Esophagus muscularis mucosa (tissue), 4 donors: Measurements from ENCODE around the gene ZNF740. TPM values are rescaled to one million over a fixed set of nuclear protein-coding genes. Genes with fewer than 3 reads are reported as not detected.

Experiments
- DNase-seq: peaks from one replicate; pipeline ENCODE4 v3.0.0-alpha.2; 2017; ENCODE audit errors: extremely low spot score
- H3K27ac ChIP-seq, 4 donors: fragments of 200-600 bp; sonication (generic); replicated peaks in 1 of 4; 1 replicate in 3 of 4; 2 replicates in 1 of 4; pipeline ENCODE4 v1.5.1; 2016 to 2019; ENCODE audit warnings: mild to moderate bottlenecking in 1 of 4
- H3K27me3 ChIP-seq, 4 donors: fragments of 200-600 bp; sonication (generic); one replicate each; pipeline versions ENCODE4 v1.5.1 to v1.6.0; 2016 to 2019
- H3K36me3 ChIP-seq, 4 donors: fragments of 200-600 bp; sonication (generic); one replicate each; pipeline ENCODE4 v1.5.1; 2016 to 2019
- H3K4me1 ChIP-seq, 4 donors: fragments of 200-600 bp; sonication (generic); one replicate each; pipeline ENCODE4 v1.5.1; 2016 to 2019
- H3K4me3 ChIP-seq, 4 donors: fragments of 200-600 bp; sonication (generic); 1 replicate in 2 of 4; 2 replicates in 2 of 4; pipeline ENCODE4 v1.5.1; 2016 to 2019; ENCODE audit warnings: mild to moderate bottlenecking in 4 of 4, moderate library complexity in 1 of 4
- H3K9me3 ChIP-seq, 4 donors: fragments of 200-600 bp; sonication (generic); 1 replicate in 3 of 4; 2 replicates in 1 of 4; pipeline ENCODE4 v1.5.1; 2016 to 2019
- EP300 ChIP-seq: sonication (generic); formaldehyde crosslinking; IDR thresholded peaks from one replicate; pipeline ENCODE4 v1.6.1; 2017; ENCODE audit warnings: antibody characterized with exemption
- POLR2A ChIP-seq: fragments of 450-650 bp; IDR thresholded peaks from one replicate; pipeline ENCODE4 v1.6.1; 2017; ENCODE audit warnings: antibody characterized with exemption, moderate library complexity, mild to moderate bottlenecking, low read depth
- POLR2AphosphoS5 ChIP-seq, 2 donors: sonication (generic); formaldehyde crosslinking; IDR thresholded peaks; one replicate each; pipeline ENCODE4 v1.6.1; 2017; ENCODE audit warnings: antibody characterized with exemption in 2 of 2
- WGBS: methylation state at CpG from one replicate; pipeline ENCODE4 v1.1.5; 2018; 5-methylcytosine and 5-hydroxymethylcytosine counted together
- intact Hi-C: fragments of 100-400 bp; cut with DNase I; formaldehyde crosslinking; loops from one replicate; pipeline ENCODE4 v1.15.1; 2023
- small RNA-seq, 3 donors: library from RNA; depleted of rRNA; stranded (forward); fragments of <200 nt; gene quantifications; one replicate each; pipeline ENCODE3, GENCODE V24; 2016
- total RNA-seq, 4 donors: library from RNA; depleted of rRNA; stranded (reverse); fragments of >200 nt; gene quantifications; one replicate each; pipeline versions ENCODE4 v1.1.0 to v1.2.1, GENCODE V29; 2016
- TF ChIP-seq, protein P1 (sequence below), 3 experiments: fragments of 200-600 bp in 2 of 3; fragments of 450-650 bp in 1 of 3; sonication (generic) in 2 of 3; IDR thresholded peaks; one replicate each; pipeline ENCODE4 v1.5.1; 2017 to 2019; ENCODE audit warnings: antibody characterized with exemption in 3 of 3, mild to moderate bottlenecking in 2 of 3, moderate library complexity in 1 of 3

ZNF740 gene
- total RNA-seq, 4 donors from 2014 or later: 12.4 to 19.6 (median 15.3) TPM

DNA sequence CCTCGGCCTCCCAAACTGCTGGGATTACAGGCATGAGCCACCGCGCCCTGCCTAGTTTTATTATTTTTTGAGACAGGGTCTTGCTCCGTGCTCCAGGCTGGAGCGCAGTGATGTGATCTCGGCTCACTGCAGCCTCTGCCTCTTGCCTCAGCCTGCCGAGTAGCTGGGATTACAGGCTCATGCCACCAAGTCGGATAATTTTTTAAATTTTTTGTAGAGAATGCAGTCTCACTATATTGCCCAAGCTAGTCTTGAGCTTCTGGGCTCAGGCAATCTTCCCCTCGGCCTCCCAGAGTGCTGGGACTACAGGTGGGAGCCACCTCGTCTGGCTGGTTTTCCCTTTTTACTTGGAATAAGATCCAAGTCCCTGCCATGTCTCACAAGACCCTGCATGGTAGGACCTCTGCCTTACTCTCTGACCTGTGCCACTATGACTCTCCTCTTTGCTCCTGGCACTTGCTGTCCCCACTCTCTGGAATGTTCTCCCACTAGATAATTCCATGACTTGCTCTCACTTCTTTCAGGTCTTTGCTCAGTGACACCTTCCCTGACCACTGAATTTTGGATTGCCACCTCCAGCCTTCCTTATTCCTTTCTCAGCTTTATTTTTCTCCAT, 59.2 kb downstream of the ZNF740 start:
- no peaks in the 10 kb centered on the region for H3K36me3 ChIP-seq
- no peak for TF ChIP-seq POLR2AphosphoS5 (IDR thresholded peaks at IDR 0.05)
- TF ChIP-seq, protein P1, sequence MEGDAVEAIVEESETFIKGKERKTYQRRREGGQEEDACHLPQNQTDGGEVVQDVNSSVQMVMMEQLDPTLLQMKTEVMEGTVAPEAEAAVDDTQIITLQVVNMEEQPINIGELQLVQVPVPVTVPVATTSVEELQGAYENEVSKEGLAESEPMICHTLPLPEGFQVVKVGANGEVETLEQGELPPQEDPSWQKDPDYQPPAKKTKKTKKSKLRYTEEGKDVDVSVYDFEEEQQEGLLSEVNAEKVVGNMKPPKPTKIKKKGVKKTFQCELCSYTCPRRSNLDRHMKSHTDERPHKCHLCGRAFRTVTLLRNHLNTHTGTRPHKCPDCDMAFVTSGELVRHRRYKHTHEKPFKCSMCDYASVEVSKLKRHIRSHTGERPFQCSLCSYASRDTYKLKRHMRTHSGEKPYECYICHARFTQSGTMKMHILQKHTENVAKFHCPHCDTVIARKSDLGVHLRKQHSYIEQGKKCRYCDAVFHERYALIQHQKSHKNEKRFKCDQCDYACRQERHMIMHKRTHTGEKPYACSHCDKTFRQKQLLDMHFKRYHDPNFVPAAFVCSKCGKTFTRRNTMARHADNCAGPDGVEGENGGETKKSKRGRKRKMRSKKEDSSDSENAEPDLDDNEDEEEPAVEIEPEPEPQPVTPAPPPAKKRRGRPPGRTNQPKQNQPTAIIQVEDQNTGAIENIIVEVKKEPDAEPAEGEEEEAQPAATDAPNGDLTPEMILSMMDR (IDR thresholded peaks at IDR 0.05): no peak
- TF ChIP-seq POLR2A: no peak
- TF ChIP-seq EP300: no peak
- H3K27ac ChIP-seq: no peak overlapping the region
- intact Hi-C loops: no loop called here
- WGBS: 87% methylated on average over 10 of the region's 10 CpGs
- H3K9me3 ChIP-seq: no peaks in the 10 kb centered on the region
- peaks cover 0 to 7% (median 3%) of the 10 kb centered on the region in 4 donors for H3K4me1 ChIP-seq
- H3K4me3 ChIP-seq: no peak overlapping the region
- no peak for DNase-seq
- peaks cover 0 to 11% (median 0%) of the 10 kb centered on the region in 4 donors for H3K27me3 ChIP-seq

GRCh38 chr12:53241623-53242412, 61.3 kb downstream of the ZNF740 start:
- TF ChIP-seq EP300 (no peak), POLR2AphosphoS5 (IDR thresholded peaks at IDR 0.05) (no peak), POLR2A (no peak)
- TF ChIP-seq, protein P1 (IDR thresholded peaks at IDR 0.05): no peak
- peaks cover 0 to 11% (median 0%) of the 10 kb centered on the region in 4 donors for H3K27me3 ChIP-seq
- no peak for DNase-seq
- 78% methylated on average over 8 of the region's 11 CpGs for WGBS
- H3K4me1 ChIP-seq: no peaks in the 10 kb centered on the region
- H3K27ac ChIP-seq: no peak overlapping the region
- H3K4me3 ChIP-seq: no peak overlapping the region
- H3K36me3 ChIP-seq: no peaks in the 10 kb centered on the region
- intact Hi-C loops: no loop called here
- H3K9me3 ChIP-seq: no peaks in the 10 kb centered on the region

DNA sequence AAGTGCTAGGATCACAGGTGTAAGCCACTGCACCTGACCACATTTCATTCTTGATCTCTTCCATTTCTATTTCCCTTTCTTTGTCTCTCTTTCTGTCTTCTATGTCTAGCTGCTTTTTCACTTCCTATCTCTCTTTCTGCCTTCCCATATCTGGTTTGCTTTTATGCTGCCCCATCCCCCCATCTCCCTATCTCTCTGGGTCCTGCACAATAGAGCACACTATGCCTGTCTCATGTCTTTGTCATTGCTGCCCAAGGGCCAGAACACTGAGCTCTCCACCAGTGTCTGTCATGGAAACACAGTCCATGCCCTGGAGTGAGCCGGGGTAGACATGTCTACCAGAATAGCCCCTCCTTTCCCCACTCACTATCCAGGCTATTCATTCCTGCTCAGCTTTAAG, 63.8 kb downstream of the ZNF740 start:
- intact Hi-C loops: no loop called here
- Histone ChIP-seq H3K36me3 (no peaks in the 10 kb centered on the region), H3K27ac (no peak overlapping the region)

More for the DNA sequence above, 63.8 kb downstream of the ZNF740 start:
- WGBS: 61% methylated on average over 1 of the region's 1 CpG
- H3K9me3 ChIP-seq: no peaks in the 10 kb centered on the region
- DNase-seq: no peak
- H3K4me3 ChIP-seq: no peak overlapping the region
- peaks cover 0 to 11% (median 0%) of the 10 kb centered on the region in 4 donors for H3K27me3 ChIP-seq
- TF ChIP-seq, protein P1 (IDR thresholded peaks at IDR 0.05): no peak
- TF ChIP-seq POLR2AphosphoS5 (IDR thresholded peaks at IDR 0.05) (no peak), EP300 (no peak), POLR2A (no peak)
- H3K4me1 ChIP-seq: no peaks in the 10 kb centered on the region

Small RNAs within 50 kb of the gene (small RNA-seq; reads per million reads assigned to genes)
- gene HIGD1AP1 (0 reads per million in 3 donors), gene RNU6-333P (0 reads per million in 3 donors)

Other genes starting within 250 kb of the ZNF740 start
- gene KRT18, start 231.6 kb upstream of the ZNF740 start, total RNA-seq: 10 to 100 TPM; 19.7 to 42.5 (median 23.6) TPM
- gene EIF4B, start 174.3 kb upstream of the ZNF740 start, total RNA-seq: 100 to 1,000 TPM; 400 to 648 (median 576) TPM
- gene TNS2, start 130.7 kb upstream of the ZNF740 start, total RNA-seq: 100 to 1,000 TPM; 173 to 226 (median 202) TPM
- gene SPRYD3, start 101.3 kb upstream of the ZNF740 start, total RNA-seq: 100 to 1,000 TPM in 2 of 4 donors, 10 to 100 TPM in 2; 79.7 to 125 (median 99.1) TPM
- gene IGFBP6, start 83.1 kb upstream of the ZNF740 start, total RNA-seq: 1,000 to 10,000 TPM in 1 of 4 donors, 100 to 1,000 TPM in 3; 626 to 1,141 (median 795) TPM
- gene SOAT2, start 77.2 kb upstream of the ZNF740 start, total RNA-seq: not detected
- 10 to 100 TPM; 10.8 to 27.8 (median 15.0) TPM for gene CSAD, start 203 bp downstream of the ZNF740 start, total RNA-seq
- 1 to 10 TPM; 1.1 to 1.8 (median 1.4) TPM for gene ITGB7, start 26.5 kb downstream of the ZNF740 start, total RNA-seq
- gene RARG, start 51.5 kb downstream of the ZNF740 start, total RNA-seq: 10 to 100 TPM; 10.3 to 26.1 (median 22.9) TPM
- 1 to 10 TPM in 1 of 4 donors, under 1 TPM in 3; under 0.01 to 2.0 (median 0.24) TPM for gene ESPL1, start 87.6 kb downstream of the ZNF740 start, total RNA-seq
- 100 to 1,000 TPM; 446 to 812 (median 631) TPM for gene PFDN5, start 114.8 kb downstream of the ZNF740 start, total RNA-seq
- 10 to 100 TPM; 41.6 to 63.0 (median 46.2) TPM for gene MYG1, start 119.0 kb downstream of the ZNF740 start, total RNA-seq
- 10 to 100 TPM; 35.1 to 46.2 (median 38.3) TPM for gene AAAS, start 140.9 kb downstream of the ZNF740 start, total RNA-seq
- not detected for gene SP7, start 155.6 kb downstream of the ZNF740 start, total RNA-seq
- gene SP1, start 199.5 kb downstream of the ZNF740 start, total RNA-seq: 10 to 100 TPM; 54.0 to 85.7 (median 72.2) TPM
- under 1 TPM in 2 of 4 donors, not detected in 2; 0.33 to 0.92 TPM for gene AMHR2, start 243.1 kb downstream of the ZNF740 start, total RNA-seq